SIG-M5 treated with dmso at 0.1 percent for 504 hours (cell line): ENCODE data around the gene IZUMO1.
"Not testable (repeated sequence)": the region's sequence is repeated elsewhere in the genome, so short reads cannot be mapped to it uniquely, and the experiment has no call there.

Experiments
- DNase-seq: peaks from one replicate; lab custom pipeline; 2025; ENCODE audit not compliant: unreplicated experiment; lab: John Stamatoyannopoulos, UW

Gene IZUMO1

GRCh38 chr19:48746738-48747575 is at the start of gene IZUMO1:
IZUMO1 (minus strand) TSS chr19:48746909; CDS start chr19:48745859, 1,050 bp downstream.
- peak; percentile 28 for DNase-seq

GRCh38 chr19:48795685-48796070 is 49.0 kb upstream of the IZUMO1 start:
- DNase-seq = no peak

- DNase-seq = peak; percentile 86
Measured at GRCh38 chr19:48795055-48795684, 48.5 kb upstream of the IZUMO1 start.

- DNase-seq = no peak
Measured at GRCh38 chr19:48794291-48794690, 47.6 kb upstream of the IZUMO1 start.

- no peak for DNase-seq
Measured at GRCh38 chr19:48793271-48793670, 46.6 kb upstream of the IZUMO1 start.

GRCh38 chr19:48787331-48787730 is 40.6 kb upstream of the IZUMO1 start:
- not testable (repeated sequence) for DNase-seq

GRCh38 chr19:48786422-48786821 is 39.7 kb upstream of the IZUMO1 start:
- not testable (repeated sequence) for DNase-seq

GRCh38 chr19:48784527-48784926 is 37.8 kb upstream of the IZUMO1 start:
- DNase-seq = no peak

- no peak for DNase-seq
Measured at GRCh38 chr19:48780631-48781391, 34.1 kb upstream of the IZUMO1 start.

- no peak for DNase-seq
Measured at GRCh38 chr19:48779636-48780035, 32.9 kb upstream of the IZUMO1 start.

- no peak for DNase-seq
Measured at GRCh38 chr19:48777720-48778119, 31.0 kb upstream of the IZUMO1 start.

GRCh38 chr19:48777139-48777538 is 30.4 kb upstream of the IZUMO1 start:
- no peak for DNase-seq

GRCh38 chr19:48772503-48772953 is 25.8 kb upstream of the IZUMO1 start:
- no peak for DNase-seq

- DNase-seq = no peak
Measured at GRCh38 chr19:48770734-48771472, 24.2 kb upstream of the IZUMO1 start.

GRCh38 chr19:48770266-48770665 is 23.6 kb upstream of the IZUMO1 start:
- DNase-seq = no peak

GRCh38 chr19:48768994-48769713 is 22.4 kb upstream of the IZUMO1 start:
- peak; percentile 49 for DNase-seq

- not testable (repeated sequence) for DNase-seq
Measured at GRCh38 chr19:48768171-48768753, 21.6 kb upstream of the IZUMO1 start.

- DNase-seq = not testable (repeated sequence)
Measured at GRCh38 chr19:48765816-48766215, 19.1 kb upstream of the IZUMO1 start.

GRCh38 chr19:48760504-48761205 is 13.9 kb upstream of the IZUMO1 start:
- no peak for DNase-seq
